Astrocyte (in vitro differentiated cells and primary cell): ENCODE results near the gene TRIO. TPM values are rescaled to one million over a fixed set of nuclear protein-coding genes. Genes with fewer than 3 reads are reported as not detected.

Experiments used
- DNase-seq: peaks from one replicate; pipeline ENCODE4 v3.0.0-alpha.2; 2010; ENCODE audit warnings: low read depth
- FAIRE-seq: peaks from 2 replicates; lab custom pipeline; 2011; peaks lifted over from hg19 to GRCh38; lab: Jason Lieb, UNC
- H2AFZ ChIP-seq: 2 replicates; pipeline ENCODE4 v1.6.0; 2012; ENCODE audit warnings: low read depth, low read length, inconsistent platforms
- H3K27ac ChIP-seq: 2 replicates; pipeline ENCODE4 v1.5.1; 2011; ENCODE audit warnings: low read depth, low read length, inconsistent platforms
- H3K27me3 ChIP-seq: 2 replicates; pipeline ENCODE4 v1.6.0; 2011; ENCODE audit warnings: low read length, inconsistent platforms; ENCODE audit not compliant: insufficient read depth
- H3K36me3 ChIP-seq: 2 replicates; pipeline ENCODE4 v1.5.1; 2011; ENCODE audit warnings: low read length, inconsistent platforms; ENCODE audit not compliant: insufficient read depth
- H3K4me1 ChIP-seq: 2 replicates; pipeline ENCODE4 v1.5.1; 2011; ENCODE audit warnings: low read length, inconsistent platforms; ENCODE audit not compliant: insufficient read depth
- H3K4me2 ChIP-seq: 2 replicates; pipeline ENCODE4 v1.6.0; 2012; ENCODE audit warnings: low read length, inconsistent platforms
- H3K4me3 ChIP-seq: 2 replicates; pipeline ENCODE4 v1.5.1; 2011; ENCODE audit warnings: low read depth, mild to moderate bottlenecking, low read length, inconsistent platforms; ENCODE audit not compliant: insufficient read depth
- H3K79me2 ChIP-seq: 2 replicates; pipeline ENCODE4 v1.6.0; 2012; ENCODE audit warnings: mild to moderate bottlenecking, low read length, inconsistent platforms; ENCODE audit not compliant: insufficient read depth
- H3K9ac ChIP-seq: 2 replicates; pipeline ENCODE4 v1.6.0; 2012; ENCODE audit warnings: mild to moderate bottlenecking, low read length, inconsistent platforms
- H3K9me3 ChIP-seq: 2 replicates; pipeline ENCODE4 v1.5.1; 2012; ENCODE audit warnings: low read depth, mild to moderate bottlenecking, low read length, inconsistent platforms; ENCODE audit not compliant: insufficient read depth
- H4K20me1 ChIP-seq: 2 replicates; pipeline ENCODE4 v1.6.0; 2012; ENCODE audit warnings: low read length, inconsistent platforms; ENCODE audit not compliant: insufficient read depth
- H3K27ac Mint-ChIP-seq: one replicate; pipeline ENCODE4 v1.8.0; 2021; ENCODE audit warnings: mild to moderate bottlenecking, mixed read lengths; ENCODE audit not compliant: unreplicated experiment
- H3K27me3 Mint-ChIP-seq: one replicate; pipeline ENCODE4 v1.8.0; 2021; ENCODE audit warnings: low read depth, mixed read lengths; ENCODE audit not compliant: unreplicated experiment
- H3K36me3 Mint-ChIP-seq: one replicate; pipeline ENCODE4 v1.8.0; 2021; ENCODE audit warnings: low read depth, mixed read lengths; ENCODE audit not compliant: unreplicated experiment
- H3K4me1 Mint-ChIP-seq: one replicate; pipeline ENCODE4 v1.8.0; 2021; ENCODE audit warnings: low read depth, mixed read lengths; ENCODE audit not compliant: unreplicated experiment
- H3K4me3 Mint-ChIP-seq: one replicate; pipeline ENCODE4 v1.8.0; 2021; ENCODE audit warnings: mild to moderate bottlenecking, moderate library complexity, mixed read lengths; ENCODE audit not compliant: unreplicated experiment
- H3K9me3 Mint-ChIP-seq: one replicate; pipeline ENCODE4 v1.8.0; 2021; ENCODE audit warnings: mild to moderate bottlenecking, mixed read lengths; ENCODE audit not compliant: unreplicated experiment
- CTCF ChIP-seq: IDR thresholded peaks from 2 replicates; pipeline ENCODE4 v1.5.1; 2011; ENCODE audit warnings: low read depth, mild to moderate bottlenecking, inconsistent platforms, low read length, moderate library complexity; ENCODE audit not compliant: insufficient read depth
- EZH2 ChIP-seq: IDR thresholded peaks from 2 replicates; pipeline ENCODE4 v1.6.1; 2012; ENCODE audit warnings: mild to moderate bottlenecking, low read length, inconsistent platforms; ENCODE audit not compliant: insufficient read depth
- total RNA-seq: library from RNA; stranded (reverse); gene quantifications from 2 replicates; pipeline ENCODE4 v1.2.1, GENCODE V29; 2021

Gene TRIO
- total RNA-seq, 1 donor from 2014 or later, result 347 TPM

- Histone ChIP-seq H3K36me3 (peaks cover 37% of the 10 kb centered on the region), H3K9ac (peak overlapping the region; percentile 38), H3K27me3 (no peaks in the 10 kb centered on the region), H3K4me2 (peak overlapping the region; percentile 45), H2AFZ (no peak overlapping the region), H3K9me3 (no peaks in the 10 kb centered on the region), H3K4me1 (peaks cover 55% of the 10 kb centered on the region), H4K20me1 (peaks cover 51% of the 10 kb centered on the region), H3K79me2 (peaks cover 98% of the 10 kb centered on the region), H3K27ac (peak overlapping the region; percentile 54), H3K4me3 (no peak overlapping the region)
- DNase-seq (no peak), FAIRE-seq (no peak)
- TF ChIP-seq EZH2 (no peak), CTCF (no peak)
- peaks cover 31% of the 10 kb centered on the region for H3K36me3 Mint-ChIP-seq
- H3K4me1 Mint-ChIP-seq, result peaks cover 63% of the 10 kb centered on the region
- no peak overlapping the region for H3K4me3 Mint-ChIP-seq
- H3K9me3 Mint-ChIP-seq, result no peaks in the 10 kb centered on the region
- peak overlapping the region; percentile 31 for H3K27ac Mint-ChIP-seq
- no peaks in the 10 kb centered on the region for H3K27me3 Mint-ChIP-seq
These were observed 308.7 kb downstream of the TRIO start for GRCh38 chr5:14451871-14452270.

- FAIRE-seq, result no peak
- no peaks in the 10 kb centered on the region for H3K27me3 ChIP-seq
- no peak overlapping the region for H3K27ac Mint-ChIP-seq
- peak; percentile 44 for DNase-seq
- no peak overlapping the region for H3K4me3 Mint-ChIP-seq
- peaks cover 46% of the 10 kb centered on the region for H3K4me1 ChIP-seq
- H4K20me1 ChIP-seq, result peaks cover 57% of the 10 kb centered on the region
- no peak overlapping the region for H2AFZ ChIP-seq
- no peak overlapping the region for H3K4me3 ChIP-seq
- peaks cover 37% of the 10 kb centered on the region for H3K36me3 ChIP-seq
- no peak for TF ChIP-seq CTCF
- TF ChIP-seq EZH2, result no peak
- peak overlapping the region; percentile 38 for H3K9ac ChIP-seq
- peaks cover 62% of the 10 kb centered on the region for H3K4me1 Mint-ChIP-seq
- H3K9me3 Mint-ChIP-seq, result no peaks in the 10 kb centered on the region
- H3K27ac ChIP-seq, result peak overlapping the region; percentile 54
- no peaks in the 10 kb centered on the region for H3K9me3 ChIP-seq
- H3K4me2 ChIP-seq, result peak overlapping the region; percentile 45
- H3K36me3 Mint-ChIP-seq, result peaks cover 31% of the 10 kb centered on the region
- peaks cover 97% of the 10 kb centered on the region for H3K79me2 ChIP-seq
- no peaks in the 10 kb centered on the region for H3K27me3 Mint-ChIP-seq
These were observed 309.7 kb downstream of the TRIO start for GRCh38 chr5:14452685-14453454.

- DNase-seq (peak; percentile 34), FAIRE-seq (no peak)
- H3K27me3 ChIP-seq, result no peaks in the 10 kb centered on the region
- TF ChIP-seq CTCF (no peak), EZH2 (no peak)
- Mint-ChIP-seq H3K36me3 (peaks cover 31% of the 10 kb centered on the region), H3K4me1 (peaks cover 62% of the 10 kb centered on the region), H3K27ac (peak overlapping the region; percentile 66), H3K9me3 (no peaks in the 10 kb centered on the region), H3K27me3 (no peaks in the 10 kb centered on the region), H3K4me3 (no peak overlapping the region)
- no peak overlapping the region for H3K4me3 ChIP-seq
- no peaks in the 10 kb centered on the region for H3K9me3 ChIP-seq
- H3K27ac ChIP-seq, result peak overlapping the region; percentile 54
- H2AFZ ChIP-seq, result no peak overlapping the region
- peaks cover 37% of the 10 kb centered on the region for H3K36me3 ChIP-seq
- H4K20me1 ChIP-seq, result peaks cover 58% of the 10 kb centered on the region
- no peak overlapping the region for H3K4me2 ChIP-seq
- H3K79me2 ChIP-seq, result peaks cover 97% of the 10 kb centered on the region
- H3K9ac ChIP-seq, result peak overlapping the region; percentile 1
- peaks cover 44% of the 10 kb centered on the region for H3K4me1 ChIP-seq
These were observed 310.3 kb downstream of the TRIO start for GRCh38 chr5:14453481-14453880.
